ENCODE measurements around the gene PCBP1. TPM values are rescaled to one million over a fixed set of nuclear protein-coding genes. Genes with fewer than 3 reads are reported as not detected.

PCBP1 gene
- total and polyA plus RNA-seq, 2 experiments from 2014 or later = 212 to 393 TPM

- H3K4me3 ChIP-seq = peak overlapping the region; percentile 85
- ATAC-seq (peak; percentile 2), DNase-seq (ENCODE audit: low spot score) (peak; percentile 52)
- peaks cover 39% of the 10 kb centered on the region for H3F3A ChIP-seq (replicated peaks; ENCODE audit: low read depth)
- H3K36me3 ChIP-seq (ENCODE audit: insufficient read depth) = peaks cover 14% of the 10 kb centered on the region; the same call in 1 of the 2 replicates
- H3K27me3 Mint-ChIP-seq (ENCODE audit: insufficient read depth, low read depth, poor library complexity) = peaks cover 45% of the 10 kb centered on the region
- H3K9me2 ChIP-seq (ENCODE audit: insufficient read depth) = no peaks in the 10 kb centered on the region
- H3K9me3 Mint-ChIP-seq = peaks cover 11% of the 10 kb centered on the region
- peak overlapping the region; percentile 100 for H3K27ac ChIP-seq (ENCODE audit: low read depth)
- H3K27ac Mint-ChIP-seq = peak overlapping the region; percentile 100
- peaks cover 36% of the 10 kb centered on the region for H3K4me1 Mint-ChIP-seq
- no peak overlapping the region for H2AFZ ChIP-seq
- peaks cover 30% of the 10 kb centered on the region for H3K79me2 ChIP-seq (replicated peaks; ENCODE audit: insufficient read depth)
- peak overlapping the region; percentile 97 for H3K4me3 Mint-ChIP-seq
- H3K36me3 Mint-ChIP-seq (ENCODE audit: low read depth) = peaks cover 43% of the 10 kb centered on the region
- H4K20me1 ChIP-seq (replicated peaks; ENCODE audit: insufficient read depth) = 0 out of 2 replicates have a peak, but pooled peaks cover 5% of the 10 kb centered on the region
- H3K27me3 ChIP-seq (ENCODE audit: insufficient read depth) = no peaks in the 10 kb centered on the region
- peaks cover 23% of the 10 kb centered on the region for H3K4me1 ChIP-seq (ENCODE audit: insufficient read depth)
- TF ChIP-seq ZNF462 (CRISPR knock-in tag; IDR thresholded peaks at IDR 0.05) = no peak
- peak; percentile 56; the same call in 1 of the 2 replicates for TF ChIP-seq POLR2AphosphoS5 (IDR thresholded peaks at IDR 0.05; ENCODE audit: low read depth)
- peak; percentile 23 for TF ChIP-seq ETS1 (IDR thresholded peaks at IDR 0.05)
- TF ChIP-seq CREB1 (CRISPR knock-in tag; IDR thresholded peaks at IDR 0.05; ENCODE audit: low read depth) = no peak
- peak overlapping the region; percentile 93 for H3K4me2 ChIP-seq
Measured at GRCh38 chr2:70087702-70088597, 673 bp downstream of the PCBP1 start.
